Urinary bladder (tissue), 4 donors: Measurements from ENCODE around the gene BSG. TPM values are rescaled to one million over a fixed set of nuclear protein-coding genes. Genes with fewer than 3 reads are reported as not detected.

Source experiments
- DNase-seq: peaks from one replicate; pipeline ENCODE4 v3.0.0-alpha.2; 2015; ENCODE audit errors: extremely low spot score
- H3K27ac ChIP-seq: one replicate; pipeline ENCODE4 v1.5.1; 2013; ENCODE audit warnings: low read depth, mild to moderate bottlenecking, moderate library complexity
- H3K36me3 ChIP-seq: one replicate; pipeline ENCODE4 v1.6.1; 2013; ENCODE audit warnings: mild to moderate bottlenecking, moderate library complexity; ENCODE audit not compliant: insufficient read depth
- H3K4me1 ChIP-seq: one replicate; pipeline ENCODE4 v1.6.1; 2013; ENCODE audit warnings: mild to moderate bottlenecking, moderate library complexity; ENCODE audit not compliant: insufficient read depth
- H3K4me3 ChIP-seq: one replicate; pipeline ENCODE4 v1.5.1; 2013; ENCODE audit warnings: low read depth, low read length
- WGBS: extraction: QIAGEN DNeasy Blood & Tissue Kit; methylation state at CpG from one replicate; pipeline ENCODE4 v1.1.7; 2013; 5-methylcytosine and 5-hydroxymethylcytosine counted together
- polyA plus RNA-seq: library from polyadenylated mRNA; stranded (reverse); fragments of 200-250 nt; gene quantifications from one replicate; pipeline ENCODE4 v1.2.3, GENCODE V29; 2013
- total RNA-seq: library from RNA; depleted of rRNA; stranded (reverse); fragments of >200 nt; gene quantifications from one replicate; pipeline ENCODE4 v1.2.3, GENCODE V29; 2014
- donor health status: healthy with polysubstance abuse.
- donor health status: healthy.

BSG gene
- total and polyA plus RNA-seq, 2 donors: 89.9 to 989 TPM

- H3K27ac ChIP-seq: peak overlapping the region; percentile 73
- no peak for DNase-seq
- H3K4me1 ChIP-seq: no peaks in the 10 kb centered on the region
- no peaks in the 10 kb centered on the region for H3K36me3 ChIP-seq
- WGBS: under 1% methylated on average over 55 of the region's 55 CpGs
- peak overlapping the region; percentile 82 for H3K4me3 ChIP-seq
Observed at GRCh38 chr19:572743-573518, 535 bp downstream of the BSG start.

- Histone ChIP-seq H3K36me3 (no peaks in the 10 kb centered on the region), H3K4me3 (peak overlapping the region; percentile 82), H3K4me1 (no peaks in the 10 kb centered on the region), H3K27ac (no peak overlapping the region)
- DNase-seq: no peak
- WGBS: 4% methylated on average over 15 of the region's 15 CpGs
Observed at GRCh38 chr19:573519-573825, 1.1 kb downstream of the BSG start.

- Histone ChIP-seq H3K4me1 (no peaks in the 10 kb centered on the region), H3K4me3 (peak overlapping the region; percentile 4), H3K27ac (no peak overlapping the region), H3K36me3 (no peaks in the 10 kb centered on the region)
- no peak for DNase-seq
- WGBS: 27% methylated on average over 32 of the region's 32 CpGs
Observed at GRCh38 chr19:574658-575526, 2.5 kb downstream of the BSG start.

DNA sequence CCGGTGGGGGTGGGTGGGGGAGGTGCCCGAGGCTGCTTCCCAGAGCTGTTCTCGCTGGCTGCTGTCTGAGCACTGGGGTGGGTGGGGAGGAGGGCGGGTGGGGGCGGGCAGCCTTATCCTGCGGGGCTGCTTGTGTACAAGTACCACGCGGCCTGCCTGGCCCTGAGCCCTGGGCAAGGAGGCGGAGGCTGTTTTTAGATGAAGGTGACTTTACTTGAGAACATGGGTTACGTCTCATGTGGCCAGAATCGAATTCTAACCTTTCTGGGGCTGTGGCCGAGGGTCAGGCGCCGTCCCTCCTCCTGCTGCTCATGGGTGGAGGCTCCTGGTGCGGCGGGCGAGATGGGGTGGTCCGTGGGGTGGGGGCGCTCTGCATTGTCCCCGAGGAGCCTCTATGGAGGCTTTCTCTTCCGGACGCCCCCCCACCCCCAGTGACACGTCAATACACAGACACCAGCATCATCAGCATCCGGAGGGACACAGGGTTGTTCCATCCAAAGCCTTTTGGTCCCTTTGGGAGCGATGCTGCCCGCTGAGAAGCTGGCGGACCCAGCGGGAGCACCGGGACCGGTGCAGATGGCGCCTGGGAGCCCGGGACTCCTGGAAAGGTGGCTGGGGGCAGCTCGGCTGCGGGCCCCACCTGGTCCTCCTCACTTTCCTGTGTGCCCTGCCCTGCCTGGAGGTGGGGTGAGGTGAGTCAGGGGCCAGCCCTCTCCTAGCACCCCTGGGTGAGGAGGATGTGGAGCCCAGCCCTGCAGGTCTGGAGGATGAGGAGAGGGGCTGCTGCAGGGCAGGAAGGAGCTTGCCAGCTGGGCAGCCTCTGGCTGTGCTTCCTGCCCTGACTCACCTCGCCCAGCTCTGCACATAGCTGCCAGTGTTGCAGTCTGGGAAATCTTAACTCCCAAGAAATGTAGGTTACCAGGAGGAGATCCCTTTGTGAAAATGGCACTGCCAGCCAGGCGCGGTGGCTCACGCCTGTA is 3.4 kb downstream of the BSG start:
- no peak overlapping the region for H3K27ac ChIP-seq
- H3K4me1 ChIP-seq: no peaks in the 10 kb centered on the region
- DNase-seq: no peak

GRCh38 chr19:576768-577438 is 4.5 kb downstream of the BSG start:
- no peak for DNase-seq
- Histone ChIP-seq H3K27ac (no peak overlapping the region), H3K36me3 (no peaks in the 10 kb centered on the region), H3K4me1 (no peaks in the 10 kb centered on the region), H3K4me3 (no peak overlapping the region)
- 86% methylated on average over 28 of the region's 28 CpGs for WGBS

More for the DNA sequence above, 3.4 kb downstream of the BSG start:
- 49% methylated on average over 38 of the region's 38 CpGs for WGBS
- Histone ChIP-seq H3K4me3 (no peak overlapping the region), H3K36me3 (no peaks in the 10 kb centered on the region)

DNA sequence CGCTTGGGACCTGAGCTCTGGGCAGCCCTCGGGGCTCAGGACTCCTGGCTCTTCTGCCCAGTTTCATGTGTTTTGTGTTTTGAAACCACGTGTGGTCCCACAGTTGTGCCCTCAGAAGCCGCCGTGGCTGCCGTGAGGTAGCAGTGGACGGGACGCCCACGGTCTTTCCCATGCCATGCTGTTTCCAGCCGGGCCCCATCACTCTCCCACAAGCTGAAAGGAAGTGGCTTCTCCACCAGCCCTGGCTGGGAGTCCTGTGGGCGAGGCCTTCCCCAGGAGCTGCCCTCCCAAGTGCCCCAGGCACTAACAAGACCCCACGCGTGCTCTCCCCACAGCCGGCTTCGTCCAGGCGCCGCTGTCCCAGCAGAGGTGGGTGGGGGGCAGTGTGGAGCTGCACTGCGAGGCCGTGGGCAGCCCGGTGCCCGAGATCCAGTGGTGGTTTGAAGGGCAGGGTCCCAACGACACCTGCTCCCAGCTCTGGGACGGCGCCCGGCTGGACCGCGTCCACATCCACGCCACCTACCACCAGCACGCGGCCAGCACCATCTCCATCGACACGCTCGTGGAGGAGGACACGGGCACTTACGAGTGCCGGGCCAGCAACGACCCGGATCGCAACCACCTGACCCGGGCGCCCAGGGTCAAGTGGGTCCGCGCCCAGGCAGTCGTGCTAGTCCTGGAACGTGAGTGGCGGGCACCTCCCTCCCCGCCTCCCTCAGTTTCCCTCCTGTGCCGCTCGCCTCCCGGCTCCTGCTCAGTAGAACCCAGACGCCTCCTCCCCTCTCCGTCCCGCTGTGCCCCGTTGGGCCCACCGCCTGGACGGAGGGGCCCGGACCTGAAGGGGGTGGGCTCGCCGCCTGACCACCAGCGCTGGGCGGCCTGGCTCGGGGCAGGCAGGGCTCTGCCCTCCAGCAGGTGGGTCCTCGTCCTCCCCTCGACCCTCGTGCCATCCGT is 5.3 kb downstream of the BSG start:
- DNase-seq: no peak
- no peak overlapping the region for H3K4me3 ChIP-seq
- H3K36me3 ChIP-seq: no peaks in the 10 kb centered on the region

GRCh38 chr19:579111-579841 is 6.9 kb downstream of the BSG start:
- Histone ChIP-seq H3K4me1 (no peaks in the 10 kb centered on the region), H3K27ac (no peak overlapping the region), H3K36me3 (no peaks in the 10 kb centered on the region), H3K4me3 (no peak overlapping the region)
- 91% methylated on average over 46 of the region's 46 CpGs for WGBS
- DNase-seq: no peak

More for the DNA sequence above, 5.3 kb downstream of the BSG start:
- 91% methylated on average over 66 of the region's 66 CpGs for WGBS
- Histone ChIP-seq H3K27ac (no peak overlapping the region), H3K4me1 (no peaks in the 10 kb centered on the region)

DNA sequence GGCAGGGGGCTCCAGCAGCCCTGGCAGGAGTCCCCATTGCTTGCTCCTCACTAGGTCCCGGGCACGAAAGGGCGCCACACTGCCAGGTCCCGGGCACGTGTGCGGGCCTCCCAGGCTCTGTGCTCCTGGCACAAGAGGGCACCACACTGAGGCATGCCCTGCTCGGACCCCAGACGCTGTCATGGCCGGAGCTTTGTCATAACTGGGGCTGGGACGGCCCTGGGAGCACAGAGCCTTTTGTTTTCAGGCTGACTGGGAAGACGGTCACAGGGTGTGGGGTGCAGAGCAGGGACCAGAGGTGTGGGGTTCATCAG is 7.4 kb downstream of the BSG start:
- no peak overlapping the region for H3K4me3 ChIP-seq
- no peak overlapping the region for H3K27ac ChIP-seq
- 94% methylated on average over 11 of the region's 11 CpGs for WGBS
- DNase-seq: no peak
- no peaks in the 10 kb centered on the region for H3K36me3 ChIP-seq
- H3K4me1 ChIP-seq: no peaks in the 10 kb centered on the region

GRCh38 chr19:580274-580835 is 8.0 kb downstream of the BSG start:
- Histone ChIP-seq H3K4me1 (no peaks in the 10 kb centered on the region), H3K27ac (no peak overlapping the region), H3K4me3 (no peak overlapping the region), H3K36me3 (no peaks in the 10 kb centered on the region)
- WGBS: 90% methylated on average over 22 of the region's 22 CpGs
- no peak for DNase-seq

- DNase-seq: no peak
- Histone ChIP-seq H3K4me3 (no peak overlapping the region), H3K4me1 (no peaks in the 10 kb centered on the region), H3K27ac (no peak overlapping the region), H3K36me3 (no peaks in the 10 kb centered on the region)
- WGBS: 85% methylated on average over 40 of the region's 40 CpGs
Observed at GRCh38 chr19:581399-582111, 9.2 kb downstream of the BSG start.

DNA sequence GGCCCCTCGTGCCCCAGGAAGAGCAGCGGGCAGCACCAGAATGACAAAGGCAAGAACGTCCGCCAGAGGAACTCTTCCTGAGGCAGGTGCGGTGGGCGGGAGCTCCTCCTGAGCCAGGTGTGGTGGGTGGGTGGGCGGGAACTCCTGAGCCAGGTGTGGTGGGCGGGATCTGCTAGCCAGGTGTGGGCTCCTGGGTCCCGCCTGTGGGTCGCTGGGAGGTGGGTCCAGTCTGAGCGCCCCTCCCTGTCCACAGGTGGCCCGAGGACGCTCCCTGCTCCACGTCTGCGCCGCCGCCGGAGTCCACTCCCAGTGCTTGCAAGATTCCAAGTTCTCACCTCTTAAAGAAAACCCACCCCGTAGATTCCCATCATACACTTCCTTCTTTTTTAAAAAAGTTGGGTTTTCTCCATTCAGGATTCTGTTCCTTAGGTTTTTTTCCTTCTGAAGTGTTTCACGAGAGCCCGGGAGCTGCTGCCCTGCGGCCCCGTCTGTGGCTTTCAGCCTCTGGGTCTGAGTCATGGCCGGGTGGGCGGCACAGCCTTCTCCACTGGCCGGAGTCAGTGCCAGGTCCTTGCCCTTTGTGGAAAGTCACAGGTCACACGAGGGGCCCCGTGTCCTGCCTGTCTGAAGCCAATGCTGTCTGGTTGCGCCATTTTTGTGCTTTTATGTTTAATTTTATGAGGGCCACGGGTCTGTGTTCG is 10.3 kb downstream of the BSG start:
- 90% methylated on average over 31 of the region's 31 CpGs for WGBS
- H3K36me3 ChIP-seq: no peaks in the 10 kb centered on the region
- H3K4me3 ChIP-seq: no peak overlapping the region
- no peak for DNase-seq
- no peak overlapping the region for H3K27ac ChIP-seq
- H3K4me1 ChIP-seq: no peaks in the 10 kb centered on the region
